Naive thymus-derived CD4-positive, alpha-beta T cell (primary cell): ENCODE data around the gene CAVIN1. TPM values are rescaled to one million over a fixed set of nuclear protein-coding genes. Genes with fewer than 3 reads are reported as not detected.
"Not testable (repeated sequence)": the region's sequence is repeated elsewhere in the genome, so short reads cannot be mapped to it uniquely, and the experiment has no call there.

Experiments used
- ATAC-seq: fragments of 150-1000 bp; cut with Tn5 transposase; 2 replicates; pipeline ENCODE4 v1.10.0; 2021; ENCODE audit warnings: mild to moderate bottlenecking, moderate library complexity
- CTCF ChIA-PET: fragments of 350-600 bp; sonication (Branson Sonifier 250); formaldehyde crosslinking; loops from one replicate; lab custom pipeline; 2021; ENCODE audit warnings: antibody characterized with exemption; lab: Charles Lee
- POLR2A ChIA-PET: fragments of 350-600 bp; sonication (Branson Sonifier 250); formaldehyde crosslinking; loops from one replicate; lab custom pipeline; 2021; ENCODE audit warnings: antibody characterized with exemption, inconsistent platforms; lab: Charles Lee
- DNase-seq, 9 donors: peaks; one replicate each; pipeline versions ENCODE4 v3.0.0 to v3.0.0-alpha.2; 2020 to 2022; ENCODE audit warnings: mixed read lengths in 1 of 9
- H3K27ac ChIP-seq: one replicate; pipeline ENCODE4 v1.7.0; 2013; ENCODE audit warnings: mild to moderate bottlenecking, low read depth, low read length, moderate library complexity
- H3K27me3 ChIP-seq, 2 donors: one replicate each; pipeline ENCODE4 v1.7.0; 2013; ENCODE audit warnings: low read length in 2 of 2, mild to moderate bottlenecking in 2 of 2, moderate library complexity in 2 of 2; ENCODE audit not compliant: control insufficient read depth in 2 of 2, insufficient read depth in 2 of 2
- H3K36me3 ChIP-seq, 3 experiments: 1 replicate in 2 of 3; 2 replicates in 1 of 3; pipeline ENCODE4 v1.7.0; 2013; ENCODE audit warnings: low read length in 3 of 3, mild to moderate bottlenecking in 3 of 3, moderate library complexity in 1 of 3; ENCODE audit not compliant: insufficient read depth in 3 of 3, control insufficient read depth in 2 of 3
- H3K4me1 ChIP-seq, 2 donors: one replicate each; pipeline ENCODE4 v1.7.0; 2013; ENCODE audit warnings: low read length in 2 of 2, mild to moderate bottlenecking in 2 of 2, moderate library complexity in 1 of 2; ENCODE audit not compliant: control insufficient read depth in 2 of 2, insufficient read depth in 2 of 2
- H3K4me3 ChIP-seq: 2 replicates; pipeline ENCODE4 v1.7.0; 2013; ENCODE audit warnings: mild to moderate bottlenecking, low read length
- H3K9me3 ChIP-seq, 3 experiments: 1 replicate in 2 of 3; 2 replicates in 1 of 3; pipeline ENCODE4 v1.7.0; 2013; ENCODE audit warnings: low read length in 3 of 3; ENCODE audit not compliant: control insufficient read depth in 2 of 3
- H3K27ac Mint-ChIP-seq, 9 donors: one replicate each; pipeline ENCODE4 v1.8.0; 2020 to 2022; ENCODE audit warnings: mixed read lengths in 9 of 9, mild to moderate bottlenecking in 8 of 9, moderate library complexity in 5 of 9, inconsistent platforms in 2 of 9
- H3K27me3 Mint-ChIP-seq, 5 donors: one replicate each; pipeline ENCODE4 v1.8.0; 2021 to 2022; ENCODE audit warnings: mixed read lengths in 5 of 5, mild to moderate bottlenecking in 1 of 5
- H3K36me3 Mint-ChIP-seq, 5 donors: one replicate each; pipeline ENCODE4 v1.8.0; 2020 to 2022; ENCODE audit warnings: mixed read lengths in 5 of 5, mild to moderate bottlenecking in 3 of 5, inconsistent platforms in 1 of 5
- H3K4me1 Mint-ChIP-seq, 7 donors: one replicate each; pipeline ENCODE4 v1.8.0; 2020 to 2022; ENCODE audit warnings: mixed read lengths in 7 of 7, mild to moderate bottlenecking in 3 of 7, inconsistent platforms in 1 of 7
- H3K4me3 Mint-ChIP-seq, 10 donors: one replicate each; pipeline ENCODE4 v1.8.0; 2020 to 2022; ENCODE audit warnings: mild to moderate bottlenecking in 10 of 10, mixed read lengths in 10 of 10, moderate library complexity in 6 of 10, inconsistent platforms in 2 of 10
- H3K9me3 Mint-ChIP-seq, 11 donors: one replicate each; pipeline ENCODE4 v1.8.0; 2020 to 2022; ENCODE audit warnings: mixed read lengths in 11 of 11, mild to moderate bottlenecking in 4 of 11, inconsistent platforms in 1 of 11, moderate library complexity in 1 of 11
- intact Hi-C, 2 donors: fragments of 100-400 bp; cut with micrococcal nuclease; formaldehyde crosslinking; loops; one replicate each; pipeline ENCODE4 v1.15.1; 2023
- polyA plus RNA-seq, 2 donors: library from polyadenylated mRNA; unstranded; fragments of 300-500 nt; fragmentation: Illumina TruSeq; gene quantifications; one replicate each; pipeline ENCODE4 v1.2.3, GENCODE V29; 2021
- total RNA-seq, 6 experiments: library from RNA in 5 of 6; stranded (reverse) in 5 of 6; gene quantifications; 1 replicate in 5 of 6; 2 replicates in 1 of 6; pipeline ENCODE4 v1.2.3 and lab custom pipeline; 2021 to 2026

Gene CAVIN1
- total and polyA plus RNA-seq, 7 experiments from 2014 or later = 0.25 to 3.8 (median 0.81) TPM; not detected in 2

GRCh38 chr17:42405076-42405475 is 18.0 kb downstream of the CAVIN1 start:
- Mint-ChIP-seq H3K4me3 (no peak overlapping the region), H3K36me3 (no peaks in the 10 kb centered on the region), H3K27ac (no peak overlapping the region), H3K27me3 (peaks cover 0 to 3% (median 0%) of the 10 kb centered on the region in 5 donors), H3K4me1 (peaks cover 11 to 34% (median 22%) of the 10 kb centered on the region in 7 donors), H3K9me3 (no peaks in the 10 kb centered on the region)
- no peak overlapping the region for H3K27ac ChIP-seq
- H3K4me1 ChIP-seq = peaks cover 4 to 13% of the 10 kb centered on the region in 2 donors
- ChIA-PET CTCF (interaction anchor here (0.7 to 13.7 kb wide), 7 partner anchors 9 to 183 kb away, joined by 3 to 264 read pairs (median 10); partner anchors contain the start of gene STAT3), POLR2A (no interaction called here)
- no peaks in the 10 kb centered on the region for H3K9me3 ChIP-seq
- no peak overlapping the region for H3K4me3 ChIP-seq
- no peaks in the 10 kb centered on the region for H3K27me3 ChIP-seq
- intact Hi-C loops = loop anchor here (5.0 to 10.0 kb wide), 2 partner anchors 210 to 338 kb away; partner anchors contain the start of gene GHDC (in 1 of the 2)
- ATAC-seq (no peak), DNase-seq (no peak)
- no peaks in the 10 kb centered on the region for H3K36me3 ChIP-seq

GRCh38 chr17:42404326-42405055 is 18.6 kb downstream of the CAVIN1 start:
- no peaks in the 10 kb centered on the region for H3K9me3 Mint-ChIP-seq
- ATAC-seq = no peak
- Histone ChIP-seq H3K36me3 (no peaks in the 10 kb centered on the region), H3K9me3 (no peaks in the 10 kb centered on the region), H3K4me1 (peaks cover 4 to 19% of the 10 kb centered on the region in 2 donors), H3K27me3 (no peaks in the 10 kb centered on the region), H3K4me3 (no peak overlapping the region), H3K27ac (no peak overlapping the region)
- H3K4me1 Mint-ChIP-seq = peaks cover 14 to 38% (median 26%) of the 10 kb centered on the region in 7 donors
- no peaks in the 10 kb centered on the region for H3K36me3 Mint-ChIP-seq
- H3K4me3 Mint-ChIP-seq = no peak overlapping the region
- peaks cover 0 to 3% (median 0%) of the 10 kb centered on the region in 5 donors for H3K27me3 Mint-ChIP-seq
- intact Hi-C loops = loop anchor here (5.0 to 10.0 kb wide), 3 partner anchors 67 to 337 kb away; partner anchors contain the start of gene GHDC (in 1 of the 2)
- ChIA-PET POLR2A (interaction anchor here (0.6 to 0.9 kb wide), 2 partner anchors 51 to 91 kb away, joined by 3 read pairs; no protein-coding TSS in a partner anchor), CTCF (interaction anchor here (1.1 to 13.7 kb wide), 7 partner anchors 8 to 182 kb away, joined by 3 to 264 read pairs (median 10); partner anchors contain the start of gene STAT3)
- H3K27ac Mint-ChIP-seq = no peak overlapping the region
- DNase-seq = no peak

- H3K4me1 ChIP-seq = peaks cover 4 to 19% of the 10 kb centered on the region in 2 donors
- DNase-seq (peak in 1 of 9 donors; percentile 63), ATAC-seq (no peak)
- H3K27ac Mint-ChIP-seq = peak overlapping the region in 2 of 9 donors; percentile 13 to 17
- peaks cover 0 to 3% (median 0%) of the 10 kb centered on the region in 5 donors for H3K27me3 Mint-ChIP-seq
- H3K27me3 ChIP-seq = no peaks in the 10 kb centered on the region
- H3K27ac ChIP-seq = no peak overlapping the region
- H3K4me3 Mint-ChIP-seq = no peak overlapping the region
- ChIA-PET CTCF (interaction anchor here (0.8 to 13.7 kb wide), 8 partner anchors 10 to 180 kb away, joined by 3 to 264 read pairs (median 4); partner anchors contain the start of gene STAT3), POLR2A (interaction anchor here (0.8 to 1.9 kb wide), 5 partner anchors 12 to 80 kb away, joined by 3 to 10 read pairs (median 3); no protein-coding TSS in a partner anchor)
- intact Hi-C loops = loop anchor here in 1 of 2 donors (5.0 to 10.0 kb wide), 2 partner anchors 66 to 208 kb away; partner anchors contain the start of gene GHDC
- no peaks in the 10 kb centered on the region for H3K9me3 ChIP-seq
- H3K36me3 ChIP-seq = no peaks in the 10 kb centered on the region
- H3K4me3 ChIP-seq = no peak overlapping the region
- H3K9me3 Mint-ChIP-seq = no peaks in the 10 kb centered on the region
- peaks cover 19 to 46% (median 26%) of the 10 kb centered on the region in 7 donors for H3K4me1 Mint-ChIP-seq
- no peaks in the 10 kb centered on the region for H3K36me3 Mint-ChIP-seq
Measured at GRCh38 chr17:42403150-42403549, 19.9 kb downstream of the CAVIN1 start.

- Mint-ChIP-seq H3K4me3 (no peak overlapping the region), H3K27ac (peak overlapping the region in 3 of 9 donors; percentile 32 to 79 (median 53)), H3K36me3 (no peaks in the 10 kb centered on the region), H3K9me3 (no peaks in the 10 kb centered on the region), H3K27me3 (peaks cover 0 to 3% (median 0%) of the 10 kb centered on the region in 5 donors), H3K4me1 (peaks cover 13 to 41% (median 20%) of the 10 kb centered on the region in 7 donors)
- ChIA-PET POLR2A (interaction anchor here (0.7 to 1.9 kb wide), 3 partner anchors 65 to 79 kb away, joined by 3 to 10 read pairs (median 4); no protein-coding TSS in a partner anchor), CTCF (interaction anchor here (1.0 to 13.7 kb wide), 3 partner anchors 9 to 89 kb away, joined by 3 to 264 read pairs (median 4); no protein-coding TSS in a partner anchor)
- Histone ChIP-seq H3K27me3 (no peaks in the 10 kb centered on the region), H3K27ac (no peak overlapping the region), H3K9me3 (no peaks in the 10 kb centered on the region), H3K4me3 (no peak overlapping the region), H3K36me3 (no peaks in the 10 kb centered on the region), H3K4me1 (peaks cover 0 to 19% of the 10 kb centered on the region in 2 donors)
- ATAC-seq (no peak), DNase-seq (no peak)
- intact Hi-C loops = loop anchor here in 1 of 2 donors (5.0 to 10.0 kb wide), 2 partner anchors 65 to 207 kb away; partner anchors contain the start of gene GHDC
Measured at GRCh38 chr17:42402117-42402516, 20.9 kb downstream of the CAVIN1 start.

- H3K4me1 Mint-ChIP-seq = peaks cover 10 to 39% (median 13%) of the 10 kb centered on the region in 7 donors
Measured at GRCh38 chr17:42400844-42401375, 22.1 kb downstream of the CAVIN1 start.

More at GRCh38 chr17:42400844-42401375, 22.1 kb downstream of the CAVIN1 start:
- H3K27ac Mint-ChIP-seq, H3K36me3 Mint-ChIP-seq, H3K9me3 Mint-ChIP-seq, DNase-seq, ATAC-seq, H3K9me3 ChIP-seq, H3K4me3 Mint-ChIP-seq, H3K4me3 ChIP-seq, H3K27me3 Mint-ChIP-seq, H3K27ac ChIP-seq, H3K27me3 ChIP-seq, H3K36me3 ChIP-seq: not testable (repeated sequence)
- POLR2A ChIA-PET = interaction anchor here (3.1 to 5.2 kb wide), 2 partner anchors 13 to 88 kb away, joined by 10 to 51 read pairs; partner anchors contain the start of gene STAT3
- peaks cover 0 to 12% of the 10 kb centered on the region in 2 donors for H3K4me1 ChIP-seq
- intact Hi-C loops = loop anchor here in 1 of 2 donors (5.0 to 10.0 kb wide), 2 partner anchors 64 to 206 kb away; partner anchors contain the start of gene GHDC
- CTCF ChIA-PET = interaction anchor here (0.6 to 13.7 kb wide), 2 partner anchors 77 to 97 kb away, joined by 4 to 264 read pairs; no protein-coding TSS in a partner anchor
